Mononuclear cell (primary cell): ENCODE data around the gene TRMT61B. TPM values are rescaled to one million over a fixed set of nuclear protein-coding genes. Genes with fewer than 3 reads are reported as not detected.
A peak's percentile ranks its signal among the peaks of the same experiment; 100 is the strongest.

Experiments
- H3K27me3 ChIP-seq: 2 replicates; pipeline ENCODE4 v1.6.0; 2011; ENCODE audit warnings: low read length, control low read depth; ENCODE audit not compliant: insufficient read depth
- H3K4me1 ChIP-seq: 2 replicates; pipeline ENCODE4 v1.5.1; 2011; ENCODE audit warnings: mild to moderate bottlenecking, low read length, control low read depth; ENCODE audit not compliant: insufficient read depth
- H3K4me3 ChIP-seq: 2 replicates; pipeline ENCODE4 v1.5.1; 2011; ENCODE audit warnings: mild to moderate bottlenecking, low read length, moderate library complexity
- H3K9me3 ChIP-seq: 2 replicates; pipeline ENCODE4 v1.5.1; 2011; ENCODE audit warnings: low read depth, mild to moderate bottlenecking, control low read depth, low read length
- total RNA-seq: library from RNA; depleted of rRNA; stranded (reverse); fragments of >200 nt; gene quantifications from one replicate; pipeline ENCODE4 v1.2.3, GENCODE V29; 2012

The TRMT61B gene
- 13.7 TPM for total RNA-seq

- H3K4me1 ChIP-seq, result peaks cover 39% of the 10 kb centered on the region
- H3K27me3 ChIP-seq, result no peaks in the 10 kb centered on the region
- H3K4me3 ChIP-seq, result peak within 1 kb of the TSS; percentile 76
- no peaks in the 10 kb centered on the region for H3K9me3 ChIP-seq
These were observed at the start of gene TRMT61B for GRCh38 chr2:28870146-28870891. TSS of gene TRMT61B (minus strand) at chr2:28870309. CDS start at chr2:28870277, 32 bp downstream.

GRCh38 chr2:28915939-28916338 lies 45.8 kb upstream of the TRMT61B start:
- no peaks in the 10 kb centered on the region for H3K4me1 ChIP-seq
- H3K4me3 ChIP-seq, result no peak overlapping the region
- H3K9me3 ChIP-seq, result no peaks in the 10 kb centered on the region
- H3K27me3 ChIP-seq, result no peaks in the 10 kb centered on the region

- H3K9me3 ChIP-seq, result no peaks in the 10 kb centered on the region
These were observed 39.7 kb upstream of the TRMT61B start for GRCh38 chr2:28909655-28910353.

GRCh38 chr2:28908172-28908571 lies 38.1 kb upstream of the TRMT61B start:
- no peak overlapping the region for H3K4me3 ChIP-seq
- H3K9me3 ChIP-seq, result no peaks in the 10 kb centered on the region
- H3K4me1 ChIP-seq, result no peaks in the 10 kb centered on the region
- no peaks in the 10 kb centered on the region for H3K27me3 ChIP-seq

More at GRCh38 chr2:28909655-28910353, 39.7 kb upstream of the TRMT61B start:
- H3K27me3 ChIP-seq, result no peaks in the 10 kb centered on the region
- no peaks in the 10 kb centered on the region for H3K4me1 ChIP-seq
- no peak overlapping the region for H3K4me3 ChIP-seq

- H3K9me3 ChIP-seq, result no peaks in the 10 kb centered on the region
- no peaks in the 10 kb centered on the region for H3K4me1 ChIP-seq
- no peak overlapping the region for H3K4me3 ChIP-seq
- no peaks in the 10 kb centered on the region for H3K27me3 ChIP-seq
These were observed 36.7 kb upstream of the TRMT61B start for GRCh38 chr2:28906821-28907220.

GRCh38 chr2:28906376-28906775 lies 36.3 kb upstream of the TRMT61B start:
- Histone ChIP-seq H3K27me3 (no peaks in the 10 kb centered on the region), H3K9me3 (no peaks in the 10 kb centered on the region), H3K4me3 (no peak overlapping the region), H3K4me1 (no peaks in the 10 kb centered on the region)

GRCh38 chr2:28905533-28905932 lies 35.4 kb upstream of the TRMT61B start:
- no peak overlapping the region for H3K4me3 ChIP-seq
- H3K4me1 ChIP-seq, result no peaks in the 10 kb centered on the region
- no peaks in the 10 kb centered on the region for H3K27me3 ChIP-seq
- H3K9me3 ChIP-seq, result no peaks in the 10 kb centered on the region

GRCh38 chr2:28904802-28905457 lies 34.8 kb upstream of the TRMT61B start:
- no peaks in the 10 kb centered on the region for H3K9me3 ChIP-seq
- H3K4me3 ChIP-seq, result no peak overlapping the region
- H3K4me1 ChIP-seq, result no peaks in the 10 kb centered on the region
- H3K27me3 ChIP-seq, result no peaks in the 10 kb centered on the region

- H3K4me1 ChIP-seq, result no peaks in the 10 kb centered on the region
- no peaks in the 10 kb centered on the region for H3K9me3 ChIP-seq
- H3K27me3 ChIP-seq, result no peaks in the 10 kb centered on the region
- no peak overlapping the region for H3K4me3 ChIP-seq
These were observed 34.2 kb upstream of the TRMT61B start for GRCh38 chr2:28904295-28904694.

- Histone ChIP-seq H3K27me3 (no peaks in the 10 kb centered on the region), H3K4me1 (peaks cover 6% of the 10 kb centered on the region), H3K9me3 (no peaks in the 10 kb centered on the region), H3K4me3 (no peak overlapping the region)
These were observed 32.5 kb upstream of the TRMT61B start for GRCh38 chr2:28902584-28902983.

- Histone ChIP-seq H3K4me3 (no peak overlapping the region), H3K9me3 (no peaks in the 10 kb centered on the region), H3K27me3 (no peaks in the 10 kb centered on the region)
These were observed 31.7 kb upstream of the TRMT61B start for GRCh38 chr2:28901841-28902240.

GRCh38 chr2:28901202-28901601 lies 31.1 kb upstream of the TRMT61B start:
- no peak overlapping the region for H3K4me3 ChIP-seq
- no peaks in the 10 kb centered on the region for H3K27me3 ChIP-seq
- H3K4me1 ChIP-seq, result peaks cover 14% of the 10 kb centered on the region
- no peaks in the 10 kb centered on the region for H3K9me3 ChIP-seq

More at GRCh38 chr2:28901841-28902240, 31.7 kb upstream of the TRMT61B start:
- peaks cover 7% of the 10 kb centered on the region for H3K4me1 ChIP-seq

GRCh38 chr2:28898048-28898447 lies 27.9 kb upstream of the TRMT61B start:
- peaks cover 27% of the 10 kb centered on the region for H3K4me1 ChIP-seq
- no peak overlapping the region for H3K4me3 ChIP-seq
- H3K9me3 ChIP-seq, result no peaks in the 10 kb centered on the region
- H3K27me3 ChIP-seq, result no peaks in the 10 kb centered on the region

GRCh38 chr2:28896906-28897305 lies 26.8 kb upstream of the TRMT61B start:
- H3K27me3 ChIP-seq, result no peaks in the 10 kb centered on the region
- no peaks in the 10 kb centered on the region for H3K9me3 ChIP-seq
- H3K4me1 ChIP-seq, result peaks cover 27% of the 10 kb centered on the region
- H3K4me3 ChIP-seq, result no peak overlapping the region

GRCh38 chr2:28895189-28895893 lies 25.2 kb upstream of the TRMT61B start:
- peak overlapping the region; percentile 93 for H3K4me3 ChIP-seq
- H3K9me3 ChIP-seq, result no peaks in the 10 kb centered on the region
- H3K27me3 ChIP-seq, result no peaks in the 10 kb centered on the region
- H3K4me1 ChIP-seq, result peaks cover 27% of the 10 kb centered on the region
